ENCODE measurements around the gene RTRAF. TPM values are rescaled to one million over a fixed set of nuclear protein-coding genes. Genes with fewer than 3 reads are reported as not detected.

Gene RTRAF
- total and polyA plus RNA-seq, 2 of the 8 experiments (the other 6 are each of a cell fraction or from before 2014, with no cell fraction given), result 149 to 359 TPM

GRCh38 chr14:51942971-51943370 is 46.4 kb upstream of the RTRAF start:
- Histone ChIP-seq H3K79me1 (ENCODE audit: low read depth, low read length) (no peaks in the 10 kb centered on the region), H2BK120ac (replicated peaks; ENCODE audit: low read depth, low read length) (no peak overlapping the region), H2AK5ac (ENCODE audit: low read depth, low read length) (no peak overlapping the region), H3K23me2 (ENCODE audit: low read depth, low read length) (peaks cover 2% of the 10 kb centered on the region; the same call in 1 of the 2 replicates), H2AFZ (ENCODE audit: low read length) (no peak overlapping the region), H4K20me1 (replicated peaks in 1 of 2; ENCODE audit: control insufficient read depth in 1 of 2, insufficient read depth in 2 of 2, low read length in 2 of 2) (no peaks in the 10 kb centered on the region), H3K14ac (ENCODE audit: insufficient read length) (no peak overlapping the region), H3K56ac (replicated peaks; ENCODE audit: insufficient read length, low read depth, low read length) (no peak overlapping the region), H3K9me3 (ENCODE audit: insufficient read depth in 2 of 2, low read depth in 1 of 2, low read length in 1 of 2) (no peaks in the 10 kb centered on the region), H3K79me2 (ENCODE audit: control insufficient read depth in 1 of 2, insufficient read depth in 2 of 2, low read length in 2 of 2) (no peaks in the 10 kb centered on the region), H2BK5ac (ENCODE audit: low read depth, low read length) (no peak overlapping the region), H3K27me3 (replicated peaks in 1 of 4; ENCODE audit: control insufficient read depth in 3 of 4, extremely low read depth in 1 of 4, insufficient read depth in 3 of 4, low read length in 3 of 4) (no peaks in the 10 kb centered on the region), H4K5ac (ENCODE audit: insufficient read length, low read depth, low read length) (no peak overlapping the region), H3K27ac (ENCODE audit: low read depth, low read length) (no peak overlapping the region), H4K91ac (replicated peaks; ENCODE audit: insufficient read length, low read length) (no peak overlapping the region), H3K4me2 (ENCODE audit: insufficient read depth in 1 of 2, low read depth in 2 of 2, low read length in 2 of 2) (no peak overlapping the region), H3K18ac (ENCODE audit: extremely low read depth, low read length) (no peak overlapping the region), H3K23ac (ENCODE audit: insufficient read length) (no peak overlapping the region), H3K9ac (replicated peaks in 1 of 4; ENCODE audit: extremely low read depth in 1 of 4, low read depth in 3 of 4, low read length in 3 of 4) (no peak overlapping the region), H3K4me3 (ENCODE audit: extremely low read depth in 1 of 4, insufficient read depth in 2 of 4, low read depth in 3 of 4, low read length in 4 of 4) (no peak overlapping the region), H3K4me1 (replicated peaks in 1 of 4; ENCODE audit: control insufficient read depth in 3 of 4, insufficient read depth in 4 of 4, low read length in 3 of 4) (peaks cover 0 to 8% (median 0%) of the 10 kb centered on the region in 4 experiments; a peak in 1 of 7 replicates), H3K36me3 (ENCODE audit: control insufficient read depth in 2 of 4, insufficient read depth in 4 of 4, low read length in 3 of 4) (no peaks in the 10 kb centered on the region), H2BK15ac (ENCODE audit: low read length) (no peak overlapping the region), H4K8ac (ENCODE audit: extremely low read depth, insufficient read depth, low read length) (no peak overlapping the region), H2BK20ac (ENCODE audit: low read length) (no peak overlapping the region), H3K4ac (replicated peaks; ENCODE audit: insufficient read length, low read depth, low read length) (no peak overlapping the region), H2BK12ac (ENCODE audit: low read depth, low read length) (no peak overlapping the region)
- ChIA-PET POLR2A (ENCODE audit: partially characterized antibody) (no interaction called here), CTCF (ENCODE audit: partially characterized antibody) (no interaction called here)
- FAIRE-seq (no peak), DNase-seq (ENCODE audit: low read depth in 1 of 2, low spot score in 2 of 2) (no peak)
- WGBS, 2 experiments (ENCODE audit: extremely low coverage in 1 of 2, insufficient coverage in 1 of 2, insufficient read length in 1 of 2, insufficient replicate concordance in 2 of 2, low coverage in 1 of 2, low lambda C conversion rate in 2 of 2, missing lambda C conversion rate in 1 of 2), result 89% methylated on average over 2 of the region's 2 CpGs; no CpG with 5 or more reads in 1 of the 2 experiments
- TF ChIP-seq SRF (IDR thresholded peaks at IDR 0.05; ENCODE audit: low read depth, low read length) (no peak), CBX5 (IDR thresholded peaks at IDR 0.05; ENCODE audit: low read depth, low read length) (no peak), EZH2 (IDR thresholded peaks at IDR 0.05; ENCODE audit: low read depth, low read length, severe bottlenecking) (no peak), CTBP2 (IDR thresholded peaks at IDR 0.05; ENCODE audit: borderline replicate concordance, insufficient read depth, insufficient read length, low read length) (no peak), ZNF274 (IDR thresholded peaks at IDR 0.05; ENCODE audit: borderline replicate concordance, extremely low read depth, low read length) (no peak), TBP (IDR thresholded peaks at IDR 0.05; ENCODE audit: low read depth, low read length) (no peak), KDM4A (IDR thresholded peaks at IDR 0.05; ENCODE audit: low read depth, low read length, severe bottlenecking) (no peak), CEBPB (IDR thresholded peaks at IDR 0.05; ENCODE audit: low read depth, low read length) (no peak), RFX5 (IDR thresholded peaks at IDR 0.05; ENCODE audit: borderline replicate concordance, low read depth, low read length) (no peak), EP300 (IDR thresholded peaks at IDR 0.05; ENCODE audit: borderline replicate concordance in 1 of 2, low read depth in 2 of 2, low read length in 2 of 2) (no peak), USF2 (IDR thresholded peaks at IDR 0.05; ENCODE audit: low read length) (no peak), CHD1 (IDR thresholded peaks at IDR 0.05; ENCODE audit: low read depth, low read length) (no peak), HDAC2 (IDR thresholded peaks at IDR 0.05; ENCODE audit: borderline replicate concordance in 1 of 2, low read depth in 2 of 2, low read length in 2 of 2) (no peak)

Data from H1 (cell line).